BE2C (cell line): ENCODE results near the gene TSPAN5.

ENCODE experiments used
- DNase-seq: peaks from one replicate; pipeline ENCODE4 v3.0.0-alpha.2; 2020
- H3K27me3 ChIP-seq: fragments of 250-450 bp; sonication (Bioruptor Pico); 2 replicates; pipeline ENCODE4 v1.5.1; 2020; ENCODE audit warnings: mild to moderate bottlenecking
- H3K36me3 ChIP-seq: fragments of 250-450 bp; sonication (Bioruptor Pico); 2 replicates; pipeline ENCODE4 v1.5.1; 2020; ENCODE audit warnings: mild to moderate bottlenecking
- H3K4me1 ChIP-seq: fragments of 250-450 bp; sonication (Bioruptor Pico); 2 replicates; pipeline ENCODE4 v1.5.1; 2020
- H3K4me3 ChIP-seq: 2 replicates; pipeline ENCODE4 v1.5.1; 2011; ENCODE audit warnings: low read depth, low read length
- H3K9me3 ChIP-seq: fragments of 250-450 bp; sonication (Bioruptor Pico); 2 replicates; pipeline ENCODE4 v1.5.1; 2020
- CTCF ChIP-seq: IDR thresholded peaks from 2 replicates; pipeline ENCODE4 v1.5.1; 2012; ENCODE audit warnings: mild to moderate bottlenecking, low read depth, low read length

Gene TSPAN5

DNA sequence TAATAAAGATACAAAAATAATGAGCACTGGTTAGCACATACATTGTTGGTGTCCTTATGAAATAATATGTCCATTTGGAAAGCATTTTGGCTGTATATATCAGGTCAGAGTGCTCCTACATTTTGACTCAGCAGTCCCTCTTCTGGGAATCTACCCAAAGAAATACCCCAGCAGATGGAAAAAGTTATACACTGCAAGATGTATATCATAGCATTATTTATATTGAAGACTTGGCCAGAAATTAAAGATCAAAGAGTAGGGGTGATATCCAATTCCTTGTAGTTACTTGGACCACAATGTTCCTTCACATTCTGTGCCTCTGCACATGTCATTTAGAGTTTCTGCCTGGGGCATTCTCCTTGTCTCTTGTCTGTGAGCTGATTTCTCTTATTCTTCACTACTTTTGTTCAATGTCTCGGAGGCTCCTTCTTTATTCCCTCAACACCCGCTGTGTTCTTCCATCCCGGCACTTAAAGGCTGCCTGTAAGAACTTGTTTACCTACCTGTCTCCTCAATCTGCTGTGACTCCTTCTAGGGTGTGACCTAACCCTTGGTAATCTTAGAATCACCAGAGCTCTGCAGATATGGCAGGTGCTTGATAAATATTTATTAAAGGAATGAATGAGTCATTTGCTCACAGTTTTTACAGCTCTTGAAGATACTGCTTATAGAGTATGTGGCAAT, 3.1 kb upstream of the TSPAN5 start:
- Histone ChIP-seq H3K4me1 (no peaks in the 10 kb centered on the region; the same call in 1 of the 2 replicates), H3K27me3 (peaks cover 58% of the 10 kb centered on the region), H3K36me3 (no peaks in the 10 kb centered on the region), H3K9me3 (peaks cover 4% of the 10 kb centered on the region; the same call in 1 of the 2 replicates), H3K4me3 (no peak overlapping the region)
- TF ChIP-seq CTCF: no peak
- DNase-seq: no peak

DNA sequence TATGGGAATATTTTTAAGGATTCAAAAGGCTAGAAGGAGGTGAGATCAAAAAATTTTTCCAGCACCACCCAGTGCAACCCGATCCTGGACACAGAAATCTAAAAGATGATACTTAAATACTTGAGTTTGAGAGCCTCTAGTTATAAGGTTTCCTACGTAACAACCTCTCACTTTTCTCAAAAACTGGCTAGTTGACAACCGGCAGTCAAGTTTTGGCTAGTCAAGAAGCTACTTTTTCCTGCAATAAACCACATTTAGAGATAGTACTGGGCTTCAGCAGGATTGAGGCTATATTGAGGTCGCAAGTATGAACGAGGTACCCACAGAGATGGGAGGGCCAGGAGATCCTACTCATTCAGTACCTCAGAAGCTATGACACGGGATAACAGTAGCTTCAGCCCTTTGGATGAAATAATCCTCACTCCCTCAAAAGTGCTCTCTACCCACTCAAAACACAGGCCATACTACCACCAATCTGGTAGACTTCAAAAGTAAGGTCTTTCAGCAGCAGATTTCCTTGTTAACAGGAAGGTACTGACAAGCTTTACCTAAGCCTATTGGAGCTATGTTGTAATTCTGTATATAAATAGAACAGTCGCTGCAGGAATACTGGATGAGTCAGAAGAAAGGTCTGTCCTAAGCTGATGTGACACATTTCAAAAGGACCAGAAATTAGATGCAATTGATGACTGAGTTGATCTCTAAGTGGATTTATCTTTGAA, 1.5 kb upstream of the TSPAN5 start:
- Histone ChIP-seq H3K27me3 (peaks cover 73% of the 10 kb centered on the region), H3K36me3 (no peaks in the 10 kb centered on the region), H3K4me1 (no peaks in the 10 kb centered on the region; the same call in 1 of the 2 replicates), H3K9me3 (peaks cover 4% of the 10 kb centered on the region; the same call in 1 of the 2 replicates), H3K4me3 (no peak overlapping the region)
- no peak for DNase-seq
- no peak for TF ChIP-seq CTCF

GRCh38 chr4:98659106-98659592, 738 bp upstream of the TSPAN5 start:
- no peak for DNase-seq
- Histone ChIP-seq H3K36me3 (no peaks in the 10 kb centered on the region), H3K27me3 (peaks cover 73% of the 10 kb centered on the region), H3K4me1 (no peaks in the 10 kb centered on the region; the same call in 1 of the 2 replicates), H3K4me3 (peak overlapping the region; percentile 57), H3K9me3 (peaks cover 4% of the 10 kb centered on the region; the same call in 1 of the 2 replicates)
- no peak for TF ChIP-seq CTCF

DNA sequence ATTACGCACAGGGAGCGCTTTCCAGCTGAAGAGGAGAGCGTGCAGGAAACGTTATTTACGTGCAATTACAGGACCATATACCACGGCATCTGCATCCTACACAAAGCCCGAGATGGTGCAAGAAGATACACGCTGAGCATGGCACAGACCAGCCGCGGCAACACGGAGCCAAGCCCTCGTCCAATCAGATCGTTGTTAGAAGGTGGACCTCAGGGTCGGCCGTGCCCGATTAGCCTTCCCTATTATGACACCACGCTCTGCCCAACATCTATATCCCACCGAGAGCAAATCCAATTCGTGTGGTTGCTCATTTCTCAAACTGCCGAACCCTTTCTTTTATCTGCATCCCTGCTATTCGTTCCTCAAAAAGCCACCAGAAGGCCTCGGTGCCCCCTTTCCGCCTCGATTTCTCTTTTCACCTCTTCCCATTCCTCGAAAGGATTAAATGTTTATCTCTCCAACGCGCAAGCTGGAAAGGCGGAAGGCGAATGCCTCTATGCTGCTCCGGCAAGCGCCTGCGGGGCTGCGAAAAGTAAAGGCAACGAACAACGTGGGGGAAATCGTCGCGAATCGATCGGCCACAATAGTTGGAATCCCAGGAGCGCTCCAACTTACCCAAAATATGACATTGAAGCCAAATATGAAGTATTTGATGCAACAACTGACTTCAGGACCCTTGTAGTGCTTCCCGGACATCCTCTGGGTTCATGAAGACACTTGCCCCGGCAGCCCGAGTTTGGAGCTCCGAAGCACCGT, 702 bp downstream of the TSPAN5 start:
- peaks cover 72% of the 10 kb centered on the region for H3K27me3 ChIP-seq
- peaks cover 4% of the 10 kb centered on the region; the same call in 1 of the 2 replicates for H3K9me3 ChIP-seq
- no peaks in the 10 kb centered on the region; the same call in 1 of the 2 replicates for H3K4me1 ChIP-seq
- DNase-seq: peak; percentile 27
- peak overlapping the region; percentile 53 for H3K4me3 ChIP-seq
- H3K36me3 ChIP-seq: no peaks in the 10 kb centered on the region
- TF ChIP-seq CTCF: no peak

DNA sequence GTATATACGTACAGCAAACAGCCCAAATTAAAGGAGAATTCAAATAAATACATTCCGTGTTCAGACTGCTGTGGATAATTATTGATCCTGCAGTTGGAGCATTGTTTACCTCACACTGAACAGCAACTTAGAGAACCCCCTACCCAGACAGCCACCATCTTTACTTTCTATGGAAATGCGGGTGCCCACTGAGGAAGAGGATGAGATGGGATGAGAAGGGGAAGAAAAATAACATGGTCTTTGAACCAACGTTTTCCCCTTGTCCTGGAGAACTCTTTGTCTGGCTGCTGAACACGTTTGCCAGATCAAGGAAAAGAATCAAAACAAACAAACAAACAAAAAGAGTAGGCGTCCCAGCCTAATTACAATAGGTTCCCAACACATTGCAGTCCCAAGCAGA, 1.5 kb downstream of the TSPAN5 start:
- Histone ChIP-seq H3K36me3 (no peaks in the 10 kb centered on the region), H3K4me3 (peak overlapping the region; percentile 53; the same call in 1 of the 2 replicates), H3K4me1 (no peaks in the 10 kb centered on the region; the same call in 1 of the 2 replicates), H3K27me3 (peaks cover 76% of the 10 kb centered on the region), H3K9me3 (peaks cover 4% of the 10 kb centered on the region; the same call in 1 of the 2 replicates)
- TF ChIP-seq CTCF: no peak
- no peak for DNase-seq
